NCI-H1105 treated with DMSO at 0.1 percent for 48 hours (cell line): ENCODE measurements around the gene GGTLC2.
"Not testable (repeated sequence)": the region's sequence is repeated elsewhere in the genome, so short reads cannot be mapped to it uniquely, and the experiment has no call there.

Experiments used
- DNase-seq: peaks from one replicate; lab custom pipeline; 2025; lab: John Stamatoyannopoulos, UW

GGTLC2 gene

DNA sequence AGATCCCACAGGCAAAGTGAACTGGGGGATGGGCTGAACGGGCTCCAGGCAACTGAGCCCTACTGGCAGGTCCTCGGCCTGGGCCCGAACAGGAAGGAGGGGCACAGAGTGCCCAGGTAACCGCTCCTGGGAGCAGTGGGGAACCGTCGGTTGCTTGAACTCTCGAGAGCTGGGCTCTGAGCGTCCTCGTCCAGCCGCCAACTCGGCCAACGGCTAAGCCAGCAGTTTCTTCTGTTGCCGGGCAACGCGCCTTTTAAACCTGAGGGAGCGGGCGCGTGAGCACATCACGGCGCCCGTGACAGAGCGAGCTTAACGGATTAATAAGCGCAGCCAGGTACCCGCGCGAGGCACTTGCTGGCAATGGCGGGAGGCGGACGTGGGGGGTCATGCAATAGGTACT, at the start of gene GGTLC2:
TSS of gene GGTLC2 (plus strand) at position 301 of the 400 bp plus-strand sequence. CDS start 1,732 bp downstream, outside the sequence.
- DNase-seq: not testable (repeated sequence)

DNA sequence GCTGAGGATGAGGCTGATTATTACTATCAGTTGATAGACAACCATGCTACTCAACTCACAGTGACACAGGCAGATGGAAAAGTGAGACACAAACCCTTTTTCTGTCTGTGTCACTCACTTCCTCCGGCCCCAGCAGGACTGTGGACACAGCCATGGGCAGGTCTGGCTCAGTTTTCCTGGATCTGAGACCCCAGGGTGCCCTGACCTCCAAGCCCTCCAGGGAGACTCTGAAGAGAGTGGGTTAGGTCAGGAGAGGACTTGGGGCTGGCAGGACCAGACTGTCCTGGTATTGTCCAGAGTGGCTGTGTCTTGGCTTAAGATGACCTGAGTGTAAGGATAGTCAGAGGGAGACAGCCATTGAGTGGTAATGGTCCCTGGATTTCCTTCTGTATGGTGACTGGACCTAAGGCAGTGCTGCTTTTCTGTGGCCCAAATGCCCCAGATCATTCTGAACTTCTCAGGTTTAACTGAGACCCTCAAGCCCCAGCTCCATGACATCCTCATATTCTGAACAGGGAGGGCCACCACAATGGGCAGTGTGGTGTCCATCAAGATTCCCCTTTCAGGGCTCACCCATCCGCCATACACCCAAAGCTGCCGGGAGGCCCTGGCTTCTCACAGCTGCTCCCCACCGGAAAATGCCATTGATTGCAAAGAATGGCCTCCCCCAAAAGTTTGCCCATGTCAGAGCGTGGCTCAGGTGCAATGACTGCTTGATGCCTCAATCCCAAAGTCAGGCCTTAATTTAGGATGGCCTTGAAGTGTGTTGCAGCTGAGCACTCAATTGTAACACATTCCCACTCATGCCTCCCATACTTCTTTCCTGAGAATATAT, 49.2 kb upstream of the GGTLC2 start:
- no peak for DNase-seq

DNA sequence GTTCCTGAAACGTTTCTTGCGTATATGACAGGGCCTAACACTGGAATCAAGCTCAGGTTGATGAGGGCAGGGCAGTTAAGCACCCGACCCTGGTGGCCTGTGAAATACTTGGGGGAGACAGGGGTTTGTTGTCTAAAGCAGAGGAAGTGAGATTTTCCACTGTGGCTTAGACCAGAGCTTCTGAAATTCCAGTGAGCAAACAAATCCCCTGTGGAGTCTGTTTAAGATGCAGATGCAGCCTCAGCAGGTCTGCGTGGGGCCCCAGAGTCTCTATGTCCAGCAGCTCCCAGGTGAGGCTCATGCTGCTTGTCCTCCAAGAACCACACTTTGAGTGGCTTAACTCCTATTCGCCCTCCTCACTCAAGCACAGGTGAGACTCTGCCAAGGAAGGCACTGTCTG, 46.3 kb upstream of the GGTLC2 start:
- no peak for DNase-seq

DNA sequence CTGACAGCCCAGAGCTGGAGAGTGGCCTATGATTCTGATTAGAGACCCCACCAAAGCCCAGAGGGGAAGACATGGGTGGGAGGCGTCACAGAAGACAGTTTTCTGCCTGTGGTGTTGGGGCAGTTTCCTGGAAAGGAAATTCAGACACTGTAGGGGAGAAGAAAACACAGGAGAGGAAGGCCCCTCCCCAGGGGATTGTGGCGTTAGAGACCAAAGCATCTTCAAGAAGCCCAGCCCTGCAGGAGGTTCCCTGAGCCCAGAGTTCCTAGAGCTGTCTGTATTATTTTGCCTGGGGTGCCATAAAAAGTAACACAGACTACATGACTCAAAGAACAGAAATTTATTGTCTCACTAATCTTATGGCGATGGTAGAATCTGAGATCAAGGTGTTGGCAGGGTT, 45.2 kb upstream of the GGTLC2 start:
- no peak for DNase-seq

DNA sequence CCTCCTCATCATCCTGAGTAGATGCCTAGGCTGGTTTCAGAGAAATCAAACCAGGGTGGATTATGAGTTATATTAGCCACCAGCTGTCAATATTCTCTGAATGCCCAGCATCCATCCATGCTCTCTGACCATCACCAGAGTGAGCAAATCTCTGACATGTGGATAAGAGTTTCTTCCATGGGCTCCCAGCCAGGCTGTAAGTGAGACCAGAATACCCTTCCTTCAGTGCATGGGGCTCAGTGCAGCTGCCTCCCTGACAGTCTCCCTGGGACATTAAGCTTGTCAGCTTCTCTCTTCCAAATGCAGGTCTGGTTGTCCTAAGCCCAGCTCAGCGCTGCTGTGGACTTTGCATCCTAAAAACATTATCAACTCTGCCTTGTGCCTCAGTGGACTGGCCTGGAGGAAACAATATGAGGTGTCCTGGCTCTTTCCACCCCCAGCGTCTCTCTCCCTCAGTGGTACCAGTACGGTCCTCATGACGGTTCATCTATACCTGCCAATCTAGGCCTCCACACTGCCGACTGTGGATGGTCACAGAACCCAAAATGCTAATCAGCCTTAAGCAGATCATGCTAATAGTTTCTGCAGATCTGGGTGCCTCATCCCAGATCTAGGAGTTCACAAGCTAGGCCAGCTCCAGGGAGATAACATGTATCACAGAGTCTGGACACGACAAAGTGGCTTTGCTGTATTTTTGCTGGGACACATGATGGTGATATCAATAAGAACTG, 43.7 kb upstream of the GGTLC2 start:
- DNase-seq: no peak

DNA sequence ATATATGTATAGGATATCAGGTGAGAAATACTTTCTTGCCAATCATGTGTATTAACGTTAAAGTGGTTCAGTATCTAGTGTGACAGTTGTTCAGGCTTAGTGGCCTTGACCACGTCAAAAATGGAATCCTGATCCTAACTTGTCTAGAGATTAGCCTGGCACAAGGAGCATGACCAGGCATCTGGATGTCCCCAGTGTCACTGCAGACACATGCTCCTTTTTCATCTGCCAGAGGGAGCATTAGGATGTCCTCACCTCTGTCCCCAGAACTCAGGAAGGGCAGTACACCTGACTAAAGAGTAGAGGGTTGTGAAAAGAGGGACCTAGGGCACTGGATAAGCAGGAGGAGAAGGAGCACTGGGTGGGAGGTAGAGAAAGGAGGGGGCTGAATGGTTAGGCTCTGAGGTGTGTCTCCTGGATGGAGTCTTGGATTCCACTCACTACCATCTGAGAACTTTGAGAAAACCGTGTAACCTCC, 40.9 kb upstream of the GGTLC2 start:
- DNase-seq: no peak

DNA sequence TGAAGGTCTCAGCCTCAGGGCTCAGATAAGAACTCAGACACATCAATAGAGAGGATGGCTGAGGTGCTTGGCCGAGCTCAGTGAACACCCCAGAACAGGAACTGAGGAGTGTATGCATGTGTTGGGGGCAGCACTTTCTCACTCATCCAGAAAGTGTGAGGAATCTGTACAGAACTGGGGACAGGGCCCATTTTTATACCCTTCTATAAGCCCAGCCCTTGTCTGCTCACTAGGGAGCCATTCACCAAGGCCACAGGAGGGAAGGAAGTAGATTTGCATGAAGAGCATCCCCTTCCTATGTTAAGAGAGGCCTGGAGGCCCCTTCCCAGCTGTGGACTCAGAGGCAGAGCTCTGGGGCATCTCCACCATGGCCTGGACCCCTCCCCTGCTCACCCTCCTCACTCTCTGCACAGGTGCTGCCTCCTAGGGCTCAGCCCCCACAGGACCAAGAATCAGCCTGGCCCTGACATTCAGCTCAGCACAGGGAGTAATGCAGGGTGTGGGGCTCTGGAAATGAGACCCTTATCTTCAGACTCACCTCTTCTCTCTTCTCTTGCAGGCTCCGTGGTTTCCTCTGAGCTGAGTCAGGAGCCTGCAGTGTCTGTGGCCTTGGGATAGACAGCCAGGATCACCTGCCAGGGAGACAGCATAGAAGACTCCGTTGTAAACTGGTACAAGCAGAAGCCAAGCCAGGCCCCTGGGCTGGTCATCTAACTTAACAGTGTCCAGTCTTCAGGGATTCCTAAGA, 39.9 kb upstream of the GGTLC2 start:
- no peak for DNase-seq

DNA sequence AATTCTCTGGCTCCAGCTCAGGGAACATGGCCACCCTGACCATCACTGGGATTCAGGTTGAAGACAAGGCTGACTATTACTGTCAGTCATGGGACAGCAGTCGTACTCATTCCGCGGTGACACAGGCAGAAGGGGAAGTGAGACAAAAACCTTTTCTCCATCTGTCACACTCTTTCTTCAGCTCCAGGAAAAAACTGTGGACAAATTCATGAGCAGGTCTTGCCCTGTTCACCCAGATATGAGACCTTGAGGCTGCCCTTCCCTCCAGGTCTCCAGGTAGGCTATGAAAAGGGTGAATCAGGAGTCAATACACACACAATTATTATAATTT, 39.4 kb upstream of the GGTLC2 start:
- no peak for DNase-seq

DNA sequence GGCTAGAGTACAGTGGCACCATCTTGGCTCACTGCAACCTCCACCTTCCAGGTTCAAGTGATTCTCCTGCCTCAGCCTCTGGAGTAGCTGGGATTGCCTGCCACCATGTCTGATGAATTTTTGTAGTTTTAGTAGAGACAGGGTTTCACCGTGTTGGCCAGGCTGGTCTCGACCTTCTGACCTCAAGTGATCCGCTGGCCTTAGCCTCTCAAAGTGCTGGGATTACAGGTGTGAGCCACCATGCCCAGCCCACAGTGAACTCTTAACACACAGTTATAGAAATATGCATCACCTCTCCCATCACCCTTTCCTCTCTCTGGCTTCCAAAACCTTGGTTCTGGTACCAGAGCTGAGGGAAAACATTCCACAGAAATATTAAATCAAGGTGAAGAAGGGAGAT, 36.4 kb upstream of the GGTLC2 start:
- not testable (repeated sequence) for DNase-seq

DNA sequence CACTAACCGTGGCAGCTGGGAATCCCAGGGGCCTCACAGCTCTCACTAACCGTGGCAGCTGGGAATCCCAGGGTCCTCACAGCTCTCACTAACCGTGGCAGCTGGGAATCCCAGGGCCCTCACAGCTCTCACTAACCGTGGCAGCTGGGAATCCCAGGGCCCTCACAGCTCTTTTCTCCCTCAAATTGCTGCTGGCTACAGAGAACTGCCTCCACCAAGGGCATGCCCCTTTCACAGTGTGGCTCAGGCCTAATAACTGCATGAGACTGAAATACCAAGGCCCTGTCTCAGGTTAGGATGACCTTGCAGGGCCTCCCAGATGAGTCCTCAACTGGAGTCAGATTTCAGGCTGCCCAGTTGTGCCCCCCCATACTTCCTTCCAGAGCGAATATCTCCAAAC, 35.1 kb upstream of the GGTLC2 start:
- no peak for DNase-seq

DNA sequence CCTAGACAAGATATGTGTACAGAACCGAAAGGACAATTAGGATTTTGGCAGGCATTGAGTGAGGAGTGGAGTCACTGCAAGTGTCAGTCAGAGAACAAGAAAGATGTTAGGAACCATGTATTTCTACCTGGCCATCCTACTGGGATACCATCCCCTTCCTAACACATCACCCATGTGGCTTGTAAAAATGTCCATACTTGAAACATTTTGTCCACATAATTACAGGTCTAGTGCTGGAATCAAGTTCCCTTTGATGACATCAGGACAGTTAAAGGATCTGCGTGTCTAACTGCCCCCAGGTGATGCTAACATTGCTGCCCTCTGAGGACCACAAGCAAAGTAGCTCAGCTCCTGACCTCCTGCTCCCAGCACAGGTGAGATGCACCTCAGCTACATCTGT, 31.9 kb upstream of the GGTLC2 start:
- DNase-seq: no peak

DNA sequence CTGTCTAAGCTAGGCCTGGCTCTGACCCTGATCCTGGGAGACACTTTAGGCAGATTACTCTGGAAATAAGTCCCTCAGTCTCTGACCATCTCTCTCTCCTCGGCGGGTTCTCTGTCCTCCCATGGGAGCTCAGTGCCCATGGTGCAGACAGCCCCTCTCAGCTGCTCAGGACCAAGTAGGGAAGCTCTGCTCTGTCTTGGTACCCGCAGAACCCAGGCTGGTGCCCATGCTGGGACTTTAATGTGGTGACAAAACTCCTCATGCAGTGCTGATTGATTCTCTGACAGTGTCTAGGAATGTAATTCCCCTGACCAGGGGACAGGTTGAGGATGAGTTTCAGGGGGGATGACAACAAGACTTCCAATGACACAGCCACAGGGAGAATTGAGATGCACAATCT, 30.3 kb upstream of the GGTLC2 start:
- DNase-seq: no peak

DNA sequence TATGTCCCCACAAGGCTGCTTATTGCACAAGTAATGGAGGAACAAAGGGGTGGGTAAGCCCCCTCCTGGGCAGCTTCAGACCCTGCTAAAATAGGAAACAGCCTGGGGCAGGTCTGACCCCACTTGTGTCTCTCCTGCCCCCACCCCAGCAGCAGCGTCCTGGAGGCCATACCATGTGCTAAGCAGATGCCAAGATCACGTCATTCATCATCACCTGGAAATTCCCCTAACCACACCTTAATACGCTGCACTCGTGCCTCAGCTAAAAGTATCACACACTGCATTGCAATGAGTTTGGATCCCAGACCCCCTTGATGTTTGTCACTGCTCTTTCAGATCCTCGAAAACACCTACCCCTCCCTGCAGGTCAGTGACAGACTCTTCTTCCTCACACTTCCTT, 27.8 kb upstream of the GGTLC2 start:
- no peak for DNase-seq

DNA sequence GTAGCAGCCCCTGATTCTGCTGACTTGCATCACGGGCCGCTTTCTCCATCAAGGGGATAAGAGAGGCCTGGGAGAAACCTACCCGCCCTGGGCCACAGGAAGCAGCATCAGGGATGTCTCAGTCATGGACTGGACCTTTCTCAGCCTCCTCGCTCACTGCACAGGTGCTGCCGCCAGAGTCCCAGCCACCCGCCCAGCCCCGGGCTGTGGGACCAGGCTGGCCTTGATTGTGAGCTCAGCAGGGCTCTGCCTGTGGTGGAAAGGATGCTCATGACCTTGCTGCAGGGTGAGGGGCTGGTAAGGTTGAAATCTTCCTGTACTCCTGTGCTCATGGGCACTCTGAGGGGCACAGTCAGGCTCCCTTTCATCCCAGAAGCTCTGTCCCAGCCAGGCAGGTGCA, 26.0 kb upstream of the GGTLC2 start:
- no peak for DNase-seq

DNA sequence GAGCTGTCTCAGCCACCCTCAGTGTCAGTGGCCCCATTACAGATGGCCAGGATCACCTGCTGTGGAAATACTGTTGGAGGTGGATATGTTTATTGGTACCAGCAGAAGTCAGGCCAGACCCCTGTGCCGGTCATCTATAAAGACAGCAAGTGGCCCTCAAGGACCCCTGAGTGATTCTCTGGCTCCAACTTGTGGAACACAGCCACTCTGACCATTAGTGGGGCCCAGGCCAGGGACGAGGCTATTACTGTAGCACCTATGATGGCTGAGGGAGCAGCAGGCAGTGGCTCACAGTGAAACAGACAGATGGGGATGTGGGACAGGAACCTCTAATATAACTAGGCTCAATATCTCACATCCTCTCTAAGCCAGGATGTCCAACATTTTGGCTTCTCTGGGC, 25.5 kb upstream of the GGTLC2 start:
- no peak for DNase-seq

DNA sequence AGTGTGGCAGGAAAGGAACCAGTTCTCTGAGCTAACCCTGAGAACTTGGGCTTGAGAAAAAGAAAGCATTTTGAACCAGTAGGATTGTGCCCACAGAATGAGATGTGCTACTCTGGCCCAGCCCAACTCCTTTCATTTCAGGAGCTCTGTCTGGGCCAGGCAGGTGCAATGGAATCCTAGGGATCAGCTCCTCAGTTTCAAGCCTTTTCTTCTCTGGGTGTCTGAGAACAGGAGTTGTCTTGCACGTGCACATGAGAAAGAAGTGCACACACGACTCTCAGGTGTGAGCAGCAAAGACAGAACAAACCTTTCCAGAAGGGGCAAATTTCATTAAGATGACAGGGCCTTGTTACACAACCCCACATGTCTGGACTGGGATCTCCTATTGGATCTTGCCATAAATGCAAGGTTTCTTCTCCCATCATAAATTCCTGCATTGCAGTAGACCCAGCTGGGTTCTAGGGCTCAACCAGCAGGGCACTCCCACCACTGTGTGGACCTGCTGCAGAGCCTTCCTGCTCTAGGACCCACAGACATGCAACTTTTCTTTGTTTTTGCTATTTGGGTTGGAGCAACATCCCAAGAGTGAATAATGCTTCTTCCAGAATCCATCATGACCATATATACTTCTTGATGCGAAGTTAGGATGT, 24.5 kb upstream of the GGTLC2 start:
- no peak for DNase-seq

DNA sequence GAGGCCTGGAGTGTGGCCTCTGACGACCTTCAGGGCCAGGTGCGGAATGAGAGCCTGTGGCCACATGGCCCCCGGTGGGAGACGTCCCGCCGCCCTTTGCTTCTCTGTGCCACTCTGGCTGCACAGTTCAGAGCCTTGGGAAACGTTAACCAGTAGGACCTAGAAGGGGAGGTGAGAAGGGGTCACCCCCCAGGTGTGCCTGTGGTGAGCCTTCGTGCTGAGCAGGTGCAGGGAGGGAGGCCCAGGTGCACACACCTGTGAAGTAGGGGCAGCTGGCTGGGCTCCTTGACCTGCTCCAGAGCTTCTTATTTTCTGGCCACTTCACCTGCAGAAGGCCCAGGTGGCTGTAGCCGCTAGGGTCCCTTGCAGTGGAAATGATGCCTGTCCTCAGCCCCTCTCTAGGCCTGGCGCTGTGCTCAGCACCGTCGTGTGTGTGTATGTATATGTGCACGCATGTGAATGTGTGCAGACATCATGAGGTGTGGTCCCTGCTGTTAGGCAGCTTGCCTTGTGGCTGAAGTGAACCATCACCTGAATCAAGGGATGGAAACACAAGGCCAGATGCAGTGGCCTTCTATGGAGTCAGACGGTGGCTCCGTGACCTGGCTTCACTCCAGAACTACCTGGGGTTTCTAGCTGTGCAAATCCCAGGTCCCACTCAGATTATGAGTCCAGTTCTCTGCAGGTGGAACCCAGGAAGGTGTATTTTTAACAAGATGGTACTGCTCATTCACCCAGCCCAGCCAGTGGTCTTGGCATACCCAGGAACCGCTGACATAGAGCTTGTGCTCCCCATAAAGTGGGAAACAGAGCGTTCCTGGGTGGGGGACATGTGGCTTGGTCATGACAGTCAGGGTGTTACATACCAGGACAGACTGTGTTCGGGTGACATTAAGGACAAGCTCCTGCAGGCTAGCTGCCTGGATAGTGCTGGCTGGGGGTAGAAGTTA, 15.6 kb upstream of the GGTLC2 start:
- DNase-seq: not testable (repeated sequence)

DNA sequence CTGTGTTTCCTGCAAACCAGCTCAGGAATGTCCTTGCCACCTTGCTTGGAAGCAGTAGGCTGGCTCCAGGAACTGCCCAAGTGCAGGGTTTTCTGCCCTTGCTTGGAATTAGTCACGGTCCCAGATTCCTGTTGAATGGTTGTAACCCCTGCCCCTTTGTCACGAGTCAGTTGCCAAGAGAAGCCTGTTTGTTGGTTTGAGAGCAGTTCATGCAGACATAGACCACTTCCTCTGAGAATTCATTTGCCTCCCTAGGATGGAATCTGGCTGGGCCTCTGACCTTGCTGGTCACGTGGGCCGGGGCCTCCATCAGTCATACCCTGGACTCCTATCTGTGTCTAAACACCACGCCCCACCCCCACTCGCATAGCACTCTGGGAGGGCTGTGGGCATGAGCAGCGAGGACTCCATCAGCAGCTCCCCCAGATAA, 13.2 kb upstream of the GGTLC2 start:
- not testable (repeated sequence) for DNase-seq

DNA sequence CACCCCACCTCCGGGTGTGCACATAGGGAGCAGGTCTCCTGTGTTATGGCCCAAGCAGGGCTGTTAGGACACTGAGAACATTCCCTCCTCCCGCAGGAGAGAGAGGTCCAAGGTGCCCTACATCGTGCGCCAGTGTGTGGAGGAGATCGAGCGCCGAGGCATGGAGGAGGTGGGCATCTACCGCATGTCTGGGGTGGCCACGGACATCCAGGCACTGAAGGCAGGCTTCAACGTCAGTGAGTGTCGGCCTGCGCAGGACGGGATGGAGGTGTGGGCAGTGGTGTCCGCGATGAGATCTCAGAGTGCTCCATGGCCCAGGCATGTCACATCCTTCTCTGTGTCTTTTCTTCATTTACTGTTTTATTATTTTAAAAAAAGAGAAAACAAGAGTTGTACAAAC, 12.2 kb upstream of the GGTLC2 start:
- DNase-seq: not testable (repeated sequence)

DNA sequence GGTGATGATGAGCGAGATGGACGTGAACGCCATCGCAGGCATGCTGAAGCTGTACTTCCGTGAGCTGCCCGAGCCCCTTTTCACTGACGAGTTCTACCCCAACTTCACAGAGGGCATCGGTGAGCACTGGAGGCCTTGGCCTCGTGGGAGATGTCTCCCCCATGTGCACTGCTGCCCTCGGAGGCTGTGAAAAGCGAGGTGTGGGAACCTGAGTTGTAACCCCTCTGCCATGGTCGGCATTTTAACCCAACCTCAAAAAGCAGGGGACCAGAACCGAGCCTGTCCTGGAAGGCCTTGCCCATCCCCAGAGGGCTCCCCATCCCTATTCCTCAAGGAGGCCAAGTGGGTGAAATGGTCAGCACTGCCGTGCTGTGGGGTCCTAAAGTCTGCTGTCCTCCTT, 10.9 kb upstream of the GGTLC2 start:
- DNase-seq: not testable (repeated sequence)

DNA sequence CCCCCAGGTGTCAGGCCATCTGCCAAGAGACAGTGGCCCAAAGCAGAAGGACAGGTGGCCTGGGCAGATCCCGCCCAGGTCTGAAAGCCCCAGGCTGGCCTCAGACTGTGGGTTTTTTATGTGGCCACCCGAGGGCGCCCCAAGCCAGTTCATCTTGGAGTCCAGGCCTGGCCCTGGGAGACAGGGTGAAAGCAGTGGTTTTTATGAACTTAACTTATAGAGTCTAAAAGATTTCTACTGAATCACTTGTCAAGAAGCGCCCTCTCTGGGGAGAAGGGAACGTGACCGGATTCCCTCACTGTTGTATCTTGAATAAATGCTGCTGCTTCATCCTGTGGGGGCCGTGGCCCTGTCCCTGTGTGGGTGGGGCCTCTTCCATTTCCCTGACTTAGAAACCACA, 8.2 kb upstream of the GGTLC2 start:
- not testable (repeated sequence) for DNase-seq
